Limb (tissue), 2 donors: ENCODE measurements around the gene SKP1.
"Not testable (repeated sequence)": the region's sequence is repeated elsewhere in the genome, so short reads cannot be mapped to it uniquely, and the experiment has no call there.

Source experiments
- DNase-seq, 2 donors: peaks; one replicate each; pipeline ENCODE4 v3.0.0-alpha.2; 2016; ENCODE audit errors: extremely low spot score in 2 of 2

The SKP1 gene

DNA sequence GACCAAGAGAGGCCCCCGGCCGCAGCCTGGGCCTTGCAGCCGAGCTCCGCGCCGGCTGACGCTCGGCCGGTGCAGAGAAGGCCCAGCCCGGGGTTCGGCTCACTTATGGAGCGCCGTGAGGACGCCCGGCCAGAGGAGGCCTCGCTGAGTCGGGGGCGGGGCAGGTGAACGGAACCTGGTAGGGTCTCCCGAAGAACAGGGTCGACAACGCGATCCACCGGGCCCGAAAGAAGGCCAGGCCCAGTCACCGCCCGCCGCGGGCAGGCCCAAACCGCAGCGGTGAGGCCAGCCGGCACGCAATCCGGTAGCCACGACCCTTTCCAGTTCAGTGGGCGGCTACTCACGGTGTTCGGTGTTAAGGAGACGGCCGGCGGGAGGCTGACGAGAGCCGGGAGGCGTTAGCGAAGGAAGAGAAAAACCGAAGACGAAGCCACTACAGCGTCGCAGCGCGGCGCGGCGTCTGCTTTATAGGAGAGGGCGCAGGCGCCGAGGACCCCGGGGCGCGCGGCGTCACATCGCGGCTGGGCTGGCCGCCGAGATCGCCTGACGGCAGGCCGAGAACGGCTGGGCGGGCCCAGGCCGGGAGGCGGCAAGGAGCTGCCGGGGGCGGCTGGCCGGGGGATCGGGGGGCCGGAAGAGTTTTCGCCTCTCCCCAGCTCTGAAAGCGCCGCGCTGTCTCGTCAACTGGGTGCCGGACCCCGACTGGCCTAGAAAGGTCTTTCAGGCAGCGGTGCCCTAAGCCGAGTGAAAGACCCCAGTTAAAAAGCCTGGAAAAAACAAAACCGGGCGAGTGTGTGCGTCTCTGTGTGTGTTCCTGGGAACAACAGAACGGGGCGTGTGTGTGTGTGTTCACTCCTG, at the start of gene SKP1:
TSS of gene SKP1 (minus strand) at position 440 of the 858 bp plus-strand sequence. CDS start 2,928 bp downstream, outside the sequence.
- DNase-seq: peak; percentile 89 to 93

DNA sequence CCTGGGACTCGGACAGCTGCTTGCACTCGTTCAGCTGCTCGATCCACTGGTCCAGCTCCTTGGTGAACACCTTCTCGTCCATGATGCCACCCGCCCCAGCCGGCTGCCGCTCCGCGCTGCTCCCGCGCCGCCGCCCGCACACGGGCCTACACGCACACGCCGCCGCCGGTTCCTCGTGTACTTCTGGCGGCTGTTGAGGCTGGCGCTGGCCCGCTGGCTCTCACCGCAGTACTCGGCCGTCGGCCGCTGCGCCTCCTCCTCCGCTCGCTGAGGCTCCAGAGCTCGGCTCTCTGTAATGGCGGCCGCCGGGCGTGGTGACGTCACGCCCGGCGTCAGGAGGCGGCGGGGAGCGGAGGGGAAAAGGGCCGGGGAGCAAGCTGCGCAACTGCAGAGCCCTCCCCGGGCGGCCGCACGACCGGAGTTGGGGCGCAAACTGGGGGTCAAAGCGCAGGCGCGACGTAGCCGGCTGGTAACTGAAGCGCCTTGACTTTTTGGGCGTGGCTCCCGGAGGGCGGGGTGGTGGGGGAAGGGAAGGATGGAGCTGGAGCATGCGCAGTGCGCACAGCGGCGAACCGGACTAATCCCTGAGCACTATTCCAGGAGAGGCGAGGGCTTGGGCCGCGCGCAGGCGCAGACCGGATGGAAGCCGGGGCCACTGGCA, 49.2 kb upstream of the SKP1 start, which contains the start of gene PPP2CA:
TSS of gene PPP2CA (minus strand) at position 294 of the 661 bp plus-strand sequence. CDS start at position 82, 212 bp downstream.
- DNase-seq: peak; percentile 98 to 100

DNA sequence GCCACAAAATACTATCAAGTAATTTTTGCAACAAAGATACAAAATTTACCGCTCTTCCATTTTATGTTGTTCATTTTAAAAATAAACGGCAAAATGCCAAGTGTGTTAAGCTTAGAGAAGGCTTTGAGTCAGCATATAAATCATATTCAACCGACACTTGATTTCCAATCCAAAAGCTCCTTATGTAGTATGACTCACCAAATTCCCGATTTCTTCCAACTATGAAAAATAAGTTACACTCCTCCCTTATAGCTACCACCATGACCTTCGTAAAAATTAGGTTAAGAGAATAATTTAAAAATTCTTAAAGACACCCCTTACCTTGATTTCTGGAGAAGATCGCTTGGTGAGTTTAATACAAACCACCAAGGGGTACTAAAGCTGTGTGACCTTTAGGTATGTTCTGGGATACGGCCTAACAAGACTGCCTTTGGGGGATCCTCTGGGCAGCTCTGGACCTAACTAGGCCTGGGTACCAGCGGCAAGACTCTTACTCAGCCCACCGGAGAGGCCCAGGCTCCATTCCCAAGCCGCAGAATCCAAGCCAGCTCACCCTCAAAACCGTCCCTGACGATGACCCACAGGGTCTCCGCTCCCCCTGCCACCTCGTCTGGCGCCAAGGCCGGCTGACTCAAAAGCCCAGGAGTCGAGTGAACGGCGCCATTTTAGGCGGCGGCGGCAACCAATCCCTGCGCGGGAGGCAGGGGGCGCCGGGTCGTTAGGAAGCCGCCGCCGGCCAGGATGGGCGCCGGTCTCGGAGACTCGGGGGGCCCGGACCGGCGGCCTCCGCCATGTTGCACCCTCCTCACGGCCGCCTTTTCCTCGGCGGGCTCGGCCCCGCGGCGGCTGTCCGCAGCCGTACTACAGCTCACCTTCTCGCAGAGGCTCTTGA, 48.4 kb upstream of the SKP1 start:
- DNase-seq: peak; percentile 55 to 87

DNA sequence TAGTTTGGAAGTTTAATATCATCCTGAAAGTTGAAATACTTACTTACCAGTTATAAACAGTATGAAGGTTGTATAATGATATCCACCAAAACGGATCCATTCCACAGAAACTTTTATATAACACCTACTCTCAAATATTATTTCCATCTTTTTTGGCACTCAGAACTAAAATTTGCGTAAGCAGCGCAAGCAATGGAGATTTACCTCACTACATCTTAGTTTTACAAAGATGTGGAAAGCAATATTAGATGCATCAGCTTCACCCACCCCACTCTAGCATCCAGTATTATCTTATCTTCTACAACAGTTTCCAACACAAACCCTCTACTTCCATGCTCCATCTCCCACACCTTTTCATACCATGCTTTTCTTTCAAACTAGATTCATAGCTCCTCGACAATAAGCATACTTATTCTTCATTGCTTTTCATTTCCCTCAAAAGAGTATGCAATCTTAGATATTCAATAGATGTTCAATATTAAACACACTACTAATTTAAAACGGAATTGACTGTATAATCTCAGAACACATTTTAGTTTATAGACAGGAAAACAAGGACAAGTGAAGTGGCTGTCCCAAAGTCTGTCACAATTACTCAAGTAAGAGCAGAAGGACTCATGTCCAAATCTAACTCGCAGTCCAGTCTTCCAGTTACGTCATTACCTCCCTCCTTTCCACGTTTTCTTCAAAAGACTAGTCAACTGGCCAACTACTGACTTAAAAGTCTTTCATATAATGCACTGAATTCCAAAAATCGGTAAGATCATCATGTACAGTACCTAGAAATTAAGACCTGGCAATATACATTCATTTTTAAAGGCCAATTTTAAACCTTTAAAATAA, 46.9 kb upstream of the SKP1 start:
- DNase-seq: no peak

DNA sequence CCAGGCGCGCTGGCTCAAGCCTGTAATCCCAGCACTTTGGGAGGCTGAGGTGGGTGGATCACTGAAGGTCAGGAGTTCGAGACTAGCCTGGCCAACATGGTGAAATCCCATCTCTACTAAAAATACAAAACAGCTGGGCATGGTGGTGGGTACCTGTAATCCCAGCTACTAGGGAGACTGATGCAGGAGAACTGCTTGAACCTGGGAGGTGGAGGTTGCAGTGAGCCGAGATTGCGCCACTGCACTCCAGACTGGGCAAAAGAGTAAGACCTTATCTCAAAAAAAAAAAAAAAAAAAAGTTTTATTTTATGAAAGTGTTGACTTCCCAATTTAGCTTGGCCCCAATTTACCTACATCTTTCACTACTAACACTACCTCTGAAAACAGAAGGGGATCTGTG, 44.9 kb upstream of the SKP1 start:
- not testable (repeated sequence) for DNase-seq

DNA sequence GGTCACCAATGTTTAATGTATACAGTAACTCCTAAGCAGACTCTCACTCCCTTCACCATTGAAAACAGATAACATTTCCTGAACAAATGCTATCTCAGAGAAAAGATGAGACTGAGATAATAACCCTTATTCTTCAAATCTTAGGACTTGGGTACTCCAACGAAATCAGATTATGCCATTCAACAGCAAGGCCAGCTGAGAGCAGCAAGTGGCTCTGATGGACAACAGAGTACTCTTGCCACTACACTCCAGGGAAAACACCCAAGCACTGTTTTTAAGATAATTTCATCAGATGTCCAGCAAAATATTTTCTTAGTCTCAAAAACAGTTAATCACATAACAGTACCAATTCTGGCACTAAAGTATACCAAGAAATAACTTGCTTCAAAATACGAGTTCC, 39.0 kb upstream of the SKP1 start:
- no peak for DNase-seq

DNA sequence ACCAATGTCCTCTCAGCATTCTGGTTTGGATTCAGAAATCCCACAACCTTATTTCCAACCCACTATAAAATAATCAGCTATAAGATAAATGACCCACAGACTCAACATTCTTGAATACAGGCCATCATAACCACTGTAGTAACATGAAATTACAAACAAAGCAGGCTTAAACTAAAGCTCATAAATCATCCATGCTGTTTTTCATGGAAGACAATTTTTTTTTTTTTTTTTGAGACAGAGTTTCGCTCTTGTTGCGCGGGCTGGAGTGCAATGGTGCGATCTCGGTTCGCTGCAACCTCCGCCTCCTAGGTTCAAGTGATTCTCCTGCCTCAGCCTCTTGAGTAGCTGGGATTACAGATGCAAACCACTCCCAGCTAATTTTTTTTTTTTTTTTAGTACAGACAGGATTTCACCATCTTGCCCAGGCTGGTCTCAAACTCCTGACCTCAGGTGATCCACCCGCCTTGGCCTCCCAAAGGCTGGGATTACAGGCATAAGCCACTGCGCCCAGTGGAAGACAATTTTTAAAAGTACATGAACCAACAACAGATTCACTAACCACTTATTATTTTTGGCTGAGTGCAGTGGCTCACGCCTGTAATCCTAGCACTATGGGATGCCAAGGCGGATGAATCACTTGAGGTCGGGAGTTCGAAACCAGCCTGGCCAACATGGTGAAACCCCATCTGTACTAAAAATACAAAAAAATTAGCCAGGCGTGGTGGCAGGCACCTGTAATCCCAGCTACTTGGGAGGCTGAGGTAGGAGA, 34.7 kb upstream of the SKP1 start:
- not testable (repeated sequence) for DNase-seq

DNA sequence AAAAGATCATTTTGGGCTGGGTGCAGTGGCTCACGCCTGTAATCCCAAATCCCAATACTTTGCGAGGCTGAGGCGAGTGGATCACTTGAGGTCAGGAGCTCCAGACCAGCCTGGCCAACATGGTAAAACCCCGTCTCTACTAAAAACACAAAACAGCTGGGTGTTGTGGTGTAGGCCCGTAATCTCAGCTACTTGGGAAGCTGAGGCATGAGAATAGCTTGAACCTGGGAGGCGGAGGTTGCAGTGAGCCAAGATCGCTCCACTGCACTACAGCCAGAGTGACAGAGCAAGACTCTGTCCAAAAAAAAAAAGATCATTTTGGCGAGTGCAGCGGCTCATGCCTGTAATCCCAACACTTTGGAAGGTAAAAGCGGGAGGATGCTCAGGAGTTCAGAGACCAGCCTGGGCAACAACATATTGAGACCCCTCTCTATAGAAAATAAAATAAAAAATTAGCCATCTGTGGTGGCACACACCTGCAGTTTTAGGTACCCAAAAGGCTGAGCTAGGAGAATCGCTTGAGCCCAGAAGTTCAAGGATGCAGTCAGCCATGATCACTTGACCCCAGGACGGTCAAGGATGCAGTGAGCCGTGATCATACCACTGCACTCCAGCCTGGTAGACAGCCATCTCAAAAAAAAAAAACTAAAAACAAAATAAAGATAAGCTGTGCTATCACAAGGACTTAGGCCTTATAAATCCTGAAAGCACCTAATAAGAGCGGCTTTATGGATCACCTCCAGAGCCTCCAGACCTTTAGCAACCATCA, 32.9 kb upstream of the SKP1 start:
- DNase-seq: no peak

DNA sequence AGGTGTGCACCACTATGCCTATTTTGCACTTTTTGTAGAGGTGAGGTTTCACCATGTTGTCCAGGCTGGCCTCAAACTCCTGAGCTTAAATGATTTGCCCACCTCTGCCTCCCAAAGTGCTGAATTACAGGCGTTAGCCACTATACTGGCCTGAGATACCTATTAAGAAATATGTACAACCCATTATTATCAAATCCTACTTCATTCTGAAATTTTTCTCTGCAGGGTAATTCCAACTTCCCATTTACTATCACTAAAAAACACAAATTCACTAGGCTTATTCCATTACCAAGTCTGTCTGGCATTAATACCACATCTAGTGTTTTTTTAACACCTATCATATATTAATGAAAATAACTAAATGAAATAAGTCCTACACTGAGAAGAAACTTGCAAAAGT, 30.9 kb upstream of the SKP1 start:
- DNase-seq: no peak

DNA sequence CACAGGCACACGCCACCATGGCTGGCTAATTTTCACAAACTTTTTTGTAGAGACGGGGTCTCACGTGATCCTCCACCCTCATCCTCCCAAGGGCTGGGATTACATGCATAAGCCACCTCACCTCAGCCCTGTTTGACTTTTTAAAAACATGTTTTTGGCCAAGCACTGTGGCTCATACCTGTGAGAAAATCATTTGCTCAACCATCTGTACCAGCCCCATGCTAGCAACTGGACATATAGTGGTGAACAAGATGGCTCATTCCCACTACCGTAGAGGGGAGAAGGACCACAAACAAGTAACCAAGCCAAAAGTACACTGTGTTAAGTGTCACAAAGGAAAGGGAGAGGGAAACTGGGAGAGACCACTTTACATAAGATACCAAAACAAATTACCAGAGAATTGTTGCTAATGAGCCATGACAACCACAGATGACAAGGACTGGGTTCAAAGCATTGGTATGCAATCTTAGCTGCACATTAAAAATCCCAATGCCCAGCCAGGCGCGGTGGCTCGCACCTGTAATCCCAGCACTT, 29.9 kb upstream of the SKP1 start:
- no peak for DNase-seq

DNA sequence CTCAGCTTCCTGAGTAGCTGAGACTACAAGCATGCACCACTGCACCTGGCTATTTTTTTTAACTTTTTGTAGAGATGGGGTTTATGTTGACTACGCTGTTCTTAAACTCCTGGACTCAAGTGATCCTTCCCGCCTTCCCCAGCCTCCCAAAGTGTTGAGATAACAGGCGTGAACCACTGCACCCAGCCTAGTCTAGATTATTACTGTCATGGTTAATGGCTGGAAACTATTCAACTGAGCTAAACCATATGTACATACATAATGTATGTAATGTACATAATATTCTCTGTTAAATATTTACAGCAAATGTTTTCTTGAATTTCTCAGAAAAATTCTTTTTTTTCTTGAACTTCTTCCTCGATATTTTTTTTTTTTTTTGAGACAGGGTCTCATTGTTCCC, 27.8 kb upstream of the SKP1 start:
- DNase-seq: no peak

DNA sequence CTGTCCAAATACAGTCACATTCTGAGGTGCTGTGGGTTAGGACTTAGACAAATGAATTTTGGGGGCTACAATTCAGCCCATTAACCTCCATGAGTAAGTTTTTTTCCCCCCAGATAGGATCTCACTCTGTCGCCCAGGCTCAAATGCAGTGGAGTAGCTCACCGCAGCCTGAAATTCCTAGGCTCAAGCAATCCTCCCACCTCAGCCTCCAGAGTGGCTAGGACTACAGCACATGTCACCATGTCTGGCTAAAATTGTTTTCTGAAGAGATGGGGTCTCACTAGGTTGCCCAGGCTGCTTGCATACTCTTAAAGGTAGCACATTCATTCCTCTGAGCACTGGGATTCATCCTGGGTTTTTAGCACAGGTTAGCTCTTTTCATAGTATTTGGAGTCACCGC, 26.9 kb upstream of the SKP1 start:
- no peak for DNase-seq

DNA sequence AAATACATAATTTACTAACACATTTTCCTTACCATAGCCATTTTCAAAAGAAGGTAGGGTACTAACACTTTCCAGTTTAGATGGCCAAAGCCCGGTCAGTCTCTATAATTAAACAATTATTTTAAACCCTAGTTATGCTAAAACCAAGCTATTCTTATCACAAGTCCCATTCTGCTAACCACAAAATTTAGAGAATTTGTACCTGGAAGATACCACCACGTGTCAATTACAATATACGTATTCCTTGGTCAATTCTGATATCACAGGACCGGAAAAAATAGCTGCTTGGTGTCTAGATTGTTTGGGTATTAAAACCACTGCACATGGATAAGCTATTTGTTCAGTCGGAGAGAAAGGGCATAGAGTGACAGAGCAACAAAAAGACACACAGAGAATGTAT, 18.9 kb upstream of the SKP1 start:
- DNase-seq: no peak

DNA sequence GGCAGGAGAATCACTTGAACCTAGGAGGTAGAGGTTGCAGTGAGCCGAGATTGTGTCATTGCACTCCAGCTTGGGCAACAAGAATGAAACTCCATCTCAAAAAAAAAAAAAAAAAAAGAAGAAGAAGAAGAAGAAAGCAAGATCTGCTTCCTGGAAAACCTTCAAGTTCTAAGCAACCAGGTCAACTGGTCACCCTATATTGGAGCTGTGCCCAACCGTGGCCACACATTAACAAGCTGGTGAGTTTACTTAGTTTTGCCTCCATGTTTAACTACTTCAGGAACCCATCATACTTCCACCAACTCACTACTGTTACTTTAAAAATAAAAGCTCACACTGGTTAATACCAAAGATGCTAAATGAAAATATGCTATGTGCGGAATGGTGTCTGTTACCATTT, 12.3 kb upstream of the SKP1 start:
- no peak for DNase-seq

DNA sequence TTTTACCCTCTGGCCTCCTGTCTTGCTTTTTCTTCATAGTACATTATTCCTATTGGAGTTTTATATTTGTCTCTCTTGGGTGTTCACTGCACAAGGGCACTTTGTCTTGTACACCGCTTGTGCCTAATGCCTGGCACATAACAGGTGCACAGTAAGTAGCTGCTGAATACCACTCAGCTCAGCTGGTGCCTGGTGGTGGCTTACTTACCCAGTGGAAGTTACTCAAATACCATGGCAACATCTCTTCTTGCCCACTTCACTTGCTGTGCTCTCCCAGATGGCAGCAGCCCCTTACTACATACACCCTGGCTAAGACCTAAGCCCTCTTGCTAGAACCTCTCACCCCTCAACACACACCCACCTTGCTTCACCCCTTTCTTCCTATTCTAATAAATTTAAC, 11.3 kb upstream of the SKP1 start:
- no peak for DNase-seq

DNA sequence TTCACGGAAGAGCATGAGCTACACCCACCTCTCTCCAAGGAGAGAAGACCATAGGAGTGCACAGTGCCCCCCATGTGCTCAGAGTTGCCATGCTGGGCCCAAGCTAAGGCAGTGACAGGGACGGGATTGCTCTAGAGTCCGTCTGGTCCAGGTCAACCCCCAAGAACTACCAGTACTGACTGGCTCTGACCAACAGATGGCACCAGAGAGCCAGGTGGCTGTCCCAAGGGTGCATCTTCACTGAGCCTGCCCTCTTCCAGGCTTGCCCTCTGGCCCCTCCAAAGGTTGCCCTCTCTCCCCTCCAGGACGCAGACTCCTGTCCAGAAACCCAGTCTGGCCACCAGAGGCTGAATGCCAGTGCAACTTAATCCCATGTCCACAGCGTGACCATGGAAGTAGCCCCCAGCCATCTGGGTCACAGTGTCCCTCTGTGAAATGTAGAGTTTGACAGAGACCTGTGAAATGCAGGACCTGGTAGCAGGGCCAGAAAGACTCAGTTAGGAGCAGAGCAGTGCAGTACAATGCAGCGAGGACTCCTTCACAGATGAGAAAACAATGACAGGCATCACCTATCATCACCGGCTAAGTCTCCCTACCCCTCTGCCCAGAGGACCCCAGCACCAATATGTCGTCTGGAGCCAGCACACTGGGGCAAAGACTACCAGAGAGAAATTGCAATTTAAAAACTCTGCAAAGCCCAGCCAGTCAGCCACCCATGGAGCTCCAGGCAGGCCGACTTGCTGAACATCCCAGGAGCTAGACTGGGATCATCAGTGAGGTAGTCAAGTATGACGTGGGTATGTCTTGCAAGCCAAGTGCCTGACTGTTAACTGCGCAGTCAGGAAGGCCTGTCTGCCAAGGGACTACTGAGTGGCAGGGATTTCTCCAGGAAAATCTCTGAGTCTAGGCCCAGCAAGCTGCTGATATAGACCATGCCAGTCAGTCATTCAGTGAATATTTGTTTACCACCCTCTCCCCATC, 7.7 kb upstream of the SKP1 start:
- peak; percentile 34 to 69 for DNase-seq

DNA sequence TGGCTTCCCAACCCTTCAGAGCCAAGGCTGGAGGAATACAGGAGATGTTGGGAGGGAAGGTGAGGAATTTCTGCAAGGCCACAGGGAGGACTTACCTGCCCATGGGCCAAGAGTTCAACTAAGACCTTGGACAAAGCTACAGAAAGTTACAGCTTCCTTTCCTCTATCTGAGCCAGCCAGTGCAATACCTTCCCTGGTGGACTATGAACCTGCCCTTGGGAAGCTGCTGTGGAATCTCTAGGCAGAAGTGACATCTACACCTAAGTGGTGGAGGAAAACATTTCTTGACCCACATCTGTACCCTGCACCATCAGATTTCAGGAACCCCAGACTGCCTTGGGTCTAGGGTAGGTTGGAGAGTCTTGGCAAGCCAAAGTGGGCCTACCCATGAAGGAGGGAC, 6.7 kb upstream of the SKP1 start:
- DNase-seq: no peak

DNA sequence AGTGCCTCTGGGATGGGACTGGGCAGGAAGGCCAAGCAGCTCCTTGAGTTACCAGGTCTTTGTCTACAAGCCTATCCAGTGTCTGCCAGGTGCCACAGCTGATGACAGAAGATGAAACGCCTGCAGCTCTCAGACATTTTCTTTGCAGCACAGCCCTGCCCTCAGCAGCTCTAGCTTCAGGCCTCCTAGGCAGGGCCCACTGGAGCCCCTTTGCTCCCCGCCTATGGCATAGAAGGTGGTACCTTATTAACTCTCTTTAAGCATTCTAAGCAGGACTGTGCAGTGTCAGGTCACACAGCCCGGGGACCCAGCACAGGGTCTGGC, 1.3 kb upstream of the SKP1 start:
- DNase-seq: no peak
